ENCODE data around the gene PNLIPRP2.

Gene PNLIPRP2

GRCh38 chr10:116627386-116627933, 6.7 kb downstream of the PNLIPRP2 start:
- ATAC-seq (ENCODE audit: low read depth) = peak; percentile 80
- no peak for DNase-seq (ENCODE audit: low spot score)

GRCh38 chr10:116629340-116629739, 8.6 kb downstream of the PNLIPRP2 start:
- Histone ChIP-seq H3K4me1 (ENCODE audit: insufficient read depth, poor library complexity, severe bottlenecking) (no peaks in the 10 kb centered on the region), H3K27ac (ENCODE audit: poor library complexity, severe bottlenecking) (no peak overlapping the region), H3K27me3 (ENCODE audit: insufficient read depth, poor library complexity, severe bottlenecking) (peaks cover 13% of the 10 kb centered on the region), H3K4me3 (ENCODE audit: severe bottlenecking) (no peak overlapping the region), H3K9me3 (ENCODE audit: severe bottlenecking) (no peaks in the 10 kb centered on the region), H3K36me3 (ENCODE audit: low read depth) (no peaks in the 10 kb centered on the region)
- DNase-seq (ENCODE audit: low spot score) (no peak), ATAC-seq (ENCODE audit: low read depth) (no peak)
- no peak for TF ChIP-seq CTCF (IDR thresholded peaks at IDR 0.05; ENCODE audit: poor library complexity, severe bottlenecking)

More at GRCh38 chr10:116627386-116627933, 6.7 kb downstream of the PNLIPRP2 start:
- peaks cover 13% of the 10 kb centered on the region for H3K27me3 ChIP-seq (ENCODE audit: insufficient read depth, poor library complexity, severe bottlenecking)
- no peaks in the 10 kb centered on the region for H3K9me3 ChIP-seq (ENCODE audit: severe bottlenecking)
- peak; percentile 76 for TF ChIP-seq CTCF (IDR thresholded peaks at IDR 0.05; ENCODE audit: poor library complexity, severe bottlenecking)
- no peaks in the 10 kb centered on the region for H3K4me1 ChIP-seq (ENCODE audit: insufficient read depth, poor library complexity, severe bottlenecking)
- H3K36me3 ChIP-seq (ENCODE audit: low read depth) = no peaks in the 10 kb centered on the region
- H3K27ac ChIP-seq (ENCODE audit: poor library complexity, severe bottlenecking) = no peak overlapping the region
- peak overlapping the region; percentile 18 for H3K4me3 ChIP-seq (ENCODE audit: severe bottlenecking)

GRCh38 chr10:116630020-116630419, 9.3 kb downstream of the PNLIPRP2 start:
- no peak overlapping the region for H3K4me3 ChIP-seq (ENCODE audit: severe bottlenecking)
- no peak for TF ChIP-seq CTCF (IDR thresholded peaks at IDR 0.05; ENCODE audit: poor library complexity, severe bottlenecking)
- DNase-seq (ENCODE audit: low spot score) = no peak
- peaks cover 13% of the 10 kb centered on the region for H3K27me3 ChIP-seq (ENCODE audit: insufficient read depth, poor library complexity, severe bottlenecking)
- H3K9me3 ChIP-seq (ENCODE audit: severe bottlenecking) = no peaks in the 10 kb centered on the region
- no peak overlapping the region for H3K27ac ChIP-seq (ENCODE audit: poor library complexity, severe bottlenecking)
- no peaks in the 10 kb centered on the region for H3K4me1 ChIP-seq (ENCODE audit: insufficient read depth, poor library complexity, severe bottlenecking)
- no peaks in the 10 kb centered on the region for H3K36me3 ChIP-seq (ENCODE audit: low read depth)
- ATAC-seq (ENCODE audit: low read depth) = no peak

- Histone ChIP-seq H3K27ac (ENCODE audit: poor library complexity, severe bottlenecking) (no peak overlapping the region), H3K9me3 (ENCODE audit: severe bottlenecking) (no peaks in the 10 kb centered on the region), H3K27me3 (ENCODE audit: insufficient read depth, poor library complexity, severe bottlenecking) (peaks cover 8% of the 10 kb centered on the region), H3K4me3 (ENCODE audit: severe bottlenecking) (no peak overlapping the region), H3K4me1 (ENCODE audit: insufficient read depth, poor library complexity, severe bottlenecking) (no peaks in the 10 kb centered on the region), H3K36me3 (ENCODE audit: low read depth) (no peaks in the 10 kb centered on the region)
- ATAC-seq (ENCODE audit: low read depth) = no peak
- no peak for DNase-seq (ENCODE audit: low spot score)
- no peak for TF ChIP-seq CTCF (IDR thresholded peaks at IDR 0.05; ENCODE audit: poor library complexity, severe bottlenecking)
Observed at GRCh38 chr10:116631871-116632295, 11.1 kb downstream of the PNLIPRP2 start.

- DNase-seq (ENCODE audit: low spot score) (no peak), ATAC-seq (ENCODE audit: low read depth) (no peak)
- Histone ChIP-seq H3K36me3 (ENCODE audit: low read depth) (no peaks in the 10 kb centered on the region), H3K4me1 (ENCODE audit: insufficient read depth, poor library complexity, severe bottlenecking) (no peaks in the 10 kb centered on the region), H3K9me3 (ENCODE audit: severe bottlenecking) (no peaks in the 10 kb centered on the region), H3K27ac (ENCODE audit: poor library complexity, severe bottlenecking) (no peak overlapping the region), H3K4me3 (ENCODE audit: severe bottlenecking) (no peak overlapping the region), H3K27me3 (ENCODE audit: insufficient read depth, poor library complexity, severe bottlenecking) (peaks cover 4% of the 10 kb centered on the region)
- no peak for TF ChIP-seq CTCF (IDR thresholded peaks at IDR 0.05; ENCODE audit: poor library complexity, severe bottlenecking)
Observed at GRCh38 chr10:116632596-116633215, 12.0 kb downstream of the PNLIPRP2 start.
